ENCODE data around the gene MCF2L.
A peak's percentile ranks its signal among the peaks of the same experiment; 100 is the strongest.
"Not testable (repeated sequence)": the region's sequence is repeated elsewhere in the genome, so short reads cannot be mapped to it uniquely, and the experiment has no call there.

Gene MCF2L

DNA sequence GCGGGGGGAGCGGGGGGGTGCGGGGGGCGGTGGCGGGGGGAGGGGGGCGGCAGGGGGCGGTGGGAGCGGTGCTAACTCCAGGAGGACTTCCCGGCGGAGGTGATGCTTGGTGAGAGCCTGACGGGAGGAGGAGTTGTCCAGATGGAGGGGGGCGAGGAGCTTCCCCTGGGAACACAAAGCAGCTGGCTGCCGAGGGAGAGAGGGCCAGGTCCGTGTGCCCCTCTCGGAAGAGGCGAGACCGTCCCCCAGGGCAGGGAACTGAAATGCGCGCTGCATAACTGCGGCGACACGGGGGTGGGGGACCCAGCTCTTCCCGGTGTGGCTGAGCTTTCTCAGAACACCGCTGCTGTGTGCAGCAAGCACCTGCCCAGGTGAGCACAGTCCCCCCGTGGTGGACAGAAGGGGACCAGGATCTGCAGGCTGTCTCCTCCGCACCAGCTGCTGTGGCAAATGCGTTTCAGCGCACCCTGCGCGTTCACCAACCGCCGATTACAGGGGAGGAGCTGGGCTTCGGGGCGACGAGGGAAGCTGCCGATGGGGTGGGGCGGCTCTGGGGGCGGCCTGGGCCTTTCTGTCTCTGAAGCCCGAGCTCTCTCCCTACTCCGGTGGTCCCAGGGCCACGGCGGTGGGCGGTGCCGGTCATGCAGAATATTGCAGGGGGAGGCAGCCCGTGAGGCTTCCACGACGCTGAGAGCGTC is 81.9 kb downstream of the MCF2L start:
- no peak for DNase-seq (ENCODE audit: low read depth)

- no peak for DNase-seq (ENCODE audit: low read depth)
Observed at GRCh38 chr13:113051641-113052040, 82.6 kb downstream of the MCF2L start.

DNA sequence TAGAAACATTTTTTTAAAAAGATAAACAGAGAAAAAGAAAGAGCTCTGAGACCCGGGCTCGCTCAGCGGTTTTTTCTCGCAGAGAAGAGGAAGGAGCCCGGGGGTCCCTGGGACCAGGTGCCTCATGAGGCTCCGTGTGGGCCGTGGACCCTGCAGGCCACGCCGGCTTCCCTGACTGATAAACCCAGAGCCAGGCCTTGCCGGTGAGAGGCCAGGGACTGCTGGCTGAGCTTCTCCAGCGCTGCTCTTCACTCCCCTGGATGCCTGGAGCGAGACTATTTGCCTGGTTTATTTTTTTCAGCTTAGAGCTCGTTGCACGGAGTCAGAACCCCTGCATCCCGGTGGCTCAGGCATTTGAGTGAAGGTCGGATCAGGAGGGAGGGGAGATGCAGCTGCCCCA is 83.2 kb downstream of the MCF2L start:
- no peak for DNase-seq (ENCODE audit: low read depth)

GRCh38 chr13:113052971-113053370 is 84.0 kb downstream of the MCF2L start:
- no peak for DNase-seq (ENCODE audit: low read depth)

GRCh38 chr13:113053376-113053775 is 84.4 kb downstream of the MCF2L start:
- no peak for DNase-seq (ENCODE audit: low read depth)

GRCh38 chr13:113053801-113054604 is 85.0 kb downstream of the MCF2L start:
- DNase-seq (ENCODE audit: low read depth), result no peak

DNA sequence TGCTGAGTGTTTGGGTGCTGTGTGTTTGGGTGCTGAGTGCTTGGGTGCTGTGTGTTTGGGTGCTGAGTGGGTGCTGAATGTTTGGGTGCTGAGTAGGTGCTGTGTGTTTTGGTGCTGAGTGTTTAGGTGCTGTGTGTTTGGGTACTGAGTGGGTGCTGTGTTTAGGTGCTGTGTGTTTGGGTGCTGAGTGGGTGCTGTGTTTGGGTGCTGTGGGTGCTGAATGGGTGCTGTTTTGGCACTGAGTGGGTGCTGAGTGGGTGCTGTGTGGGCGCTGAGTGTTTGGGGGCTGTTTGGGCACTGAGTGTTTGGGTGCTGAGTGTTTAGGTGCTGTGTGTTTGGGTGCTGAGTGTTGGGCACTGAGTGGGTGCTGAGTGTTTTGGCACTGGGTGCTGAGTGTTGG is 88.1 kb downstream of the MCF2L start:
- DNase-seq (ENCODE audit: low read depth), result no peak

GRCh38 chr13:113057559-113057958 is 88.5 kb downstream of the MCF2L start:
- DNase-seq (ENCODE audit: low read depth), result not testable (repeated sequence)

GRCh38 chr13:113058129-113058987 is 89.3 kb downstream of the MCF2L start:
- DNase-seq (ENCODE audit: low read depth), result peak; percentile 3

GRCh38 chr13:113058988-113059850 is 90.2 kb downstream of the MCF2L start:
- DNase-seq (ENCODE audit: low read depth), result peak; percentile 23

DNA sequence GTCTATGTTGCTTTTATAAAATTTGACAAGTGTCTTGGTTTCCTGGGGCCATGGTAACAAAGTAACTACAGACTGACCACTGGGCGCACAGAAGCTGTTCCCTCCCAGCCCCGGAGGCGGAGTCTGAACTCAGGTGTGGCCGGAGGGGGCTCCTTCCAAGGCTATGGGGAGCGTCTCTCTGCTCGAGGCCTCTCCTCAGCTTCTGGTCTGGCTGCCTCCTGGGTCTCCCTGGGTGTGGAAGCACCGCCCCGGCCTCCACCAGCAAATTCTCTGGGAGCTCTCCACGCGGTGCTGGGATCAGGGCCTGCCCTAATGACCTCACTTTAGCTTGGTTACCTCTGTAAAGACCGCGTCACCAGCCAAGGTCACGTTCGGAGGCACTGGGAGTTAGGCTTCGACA is 90.9 kb downstream of the MCF2L start:
- DNase-seq (ENCODE audit: low read depth), result no peak

GRCh38 chr13:113060557-113061270 is 91.7 kb downstream of the MCF2L start:
- no peak for DNase-seq (ENCODE audit: low read depth)

DNA sequence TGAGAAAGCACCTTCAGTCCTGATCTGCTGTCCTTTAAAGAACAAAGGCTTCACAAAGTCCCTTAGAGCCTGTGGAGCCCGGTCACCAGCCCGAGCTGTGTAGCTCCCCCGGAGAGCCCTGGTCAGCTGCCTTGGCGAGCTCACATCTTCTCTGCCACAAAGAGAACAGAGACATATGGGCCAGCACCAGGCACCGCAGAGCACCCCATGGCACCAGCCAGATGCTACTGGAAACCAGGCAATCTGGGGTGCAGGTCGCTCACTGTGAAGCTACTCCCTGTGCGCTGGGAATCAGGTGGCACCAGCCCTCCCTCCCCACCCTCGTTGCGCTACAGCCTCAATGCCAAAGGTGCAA is 92.2 kb downstream of the MCF2L start:
- DNase-seq (ENCODE audit: low read depth), result no peak

GRCh38 chr13:113061796-113062425 is 92.9 kb downstream of the MCF2L start:
- DNase-seq (ENCODE audit: low read depth), result no peak

DNA sequence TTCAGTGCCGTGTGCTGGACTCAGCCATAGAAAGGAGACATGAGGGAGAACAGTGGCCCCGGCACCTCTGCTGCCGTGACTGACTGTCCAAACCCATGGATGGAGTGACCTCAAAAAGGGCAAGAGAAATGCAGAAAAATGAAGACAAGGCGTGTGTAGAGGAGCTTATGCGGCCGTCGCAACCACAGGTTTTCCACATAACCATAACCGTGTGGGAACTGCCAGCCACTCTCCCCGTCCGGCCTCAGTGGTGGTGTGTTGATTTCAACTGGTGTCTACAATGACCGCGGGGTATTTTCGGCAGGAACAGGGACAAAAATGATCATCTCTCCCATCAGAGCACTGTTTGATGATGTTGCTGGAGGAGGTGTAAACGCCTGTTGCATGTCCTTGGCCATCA is 93.7 kb downstream of the MCF2L start:
- no peak for DNase-seq (ENCODE audit: low read depth)

DNA sequence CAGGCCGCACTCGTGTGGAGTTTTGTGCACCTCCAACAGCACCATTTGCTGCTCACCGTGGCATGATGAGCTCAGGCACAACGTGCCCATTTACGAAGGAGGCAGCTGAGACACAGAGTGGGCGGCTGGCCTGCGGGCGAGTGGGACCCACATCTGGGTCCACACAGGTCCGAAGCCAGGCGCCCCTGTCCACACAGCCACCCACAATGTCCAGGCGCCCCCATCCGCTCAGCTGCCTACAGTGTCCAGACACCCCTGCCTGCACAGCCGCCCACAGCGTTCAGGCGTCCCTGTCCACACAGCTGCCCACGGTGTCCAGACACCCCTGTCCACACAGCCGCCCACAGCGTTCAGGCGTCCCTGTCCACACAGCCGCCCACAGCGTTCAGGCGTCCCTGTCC is 94.1 kb downstream of the MCF2L start:
- no peak for DNase-seq (ENCODE audit: low read depth)

- DNase-seq (ENCODE audit: low read depth), result no peak
Observed at GRCh38 chr13:113064000-113064533, 95.1 kb downstream of the MCF2L start.

DNA sequence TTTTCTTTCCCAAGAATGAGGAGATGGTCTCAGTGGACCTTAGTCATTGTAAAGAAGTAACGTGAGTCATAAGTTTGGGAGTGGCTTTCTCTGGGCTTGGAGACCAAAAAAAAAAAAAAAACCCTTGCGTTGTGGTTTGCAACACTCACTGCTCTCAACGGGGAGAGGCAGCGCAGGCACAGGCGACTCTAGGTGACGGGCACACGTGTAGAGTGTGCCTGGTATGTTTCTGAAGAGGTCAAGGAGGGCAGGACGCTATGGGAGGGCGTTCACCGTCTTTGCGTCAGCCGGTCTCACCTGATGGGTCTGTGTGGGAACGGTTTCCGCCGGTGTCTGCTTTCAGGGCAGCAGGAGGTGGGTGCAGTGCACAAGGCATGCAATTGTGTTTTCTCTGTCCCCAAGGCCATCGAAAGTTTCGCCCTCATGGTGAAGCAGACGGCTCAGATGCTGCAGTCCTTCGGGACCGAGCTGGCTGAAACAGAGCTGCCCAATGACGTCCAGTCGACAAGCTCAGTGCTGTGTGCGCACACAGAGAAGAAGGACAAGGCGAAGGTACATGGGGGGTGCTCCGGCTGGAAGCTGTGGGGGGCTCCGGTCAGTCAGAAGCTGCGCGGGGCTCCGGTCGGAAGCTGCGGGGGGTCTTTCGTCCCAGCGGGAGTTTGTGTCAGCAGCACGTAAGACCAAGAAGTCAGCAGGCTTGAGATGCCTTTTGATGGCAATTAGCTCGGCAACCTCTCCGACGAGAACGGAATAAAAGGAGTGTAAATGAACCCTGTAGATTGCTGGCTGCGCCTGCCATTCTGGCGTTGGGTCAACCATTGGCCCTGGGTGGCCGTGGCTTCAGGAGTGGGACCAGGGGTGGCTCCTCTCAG is 95.8 kb downstream of the MCF2L start:
- DNase-seq (ENCODE audit: low read depth), result peak; percentile 10

GRCh38 chr13:113065406-113066141 is 96.6 kb downstream of the MCF2L start:
- DNase-seq (ENCODE audit: low read depth), result no peak

Data from amniotic epithelial cell (primary cell).